GM19468 (cell line): ENCODE measurements around the gene SYT3.
"Not testable (repeated sequence)": the region's sequence is repeated elsewhere in the genome, so short reads cannot be mapped to it uniquely, and the experiment has no call there.

Source experiments
- ATAC-seq: cut with Tn5 transposase; IDR thresholded peaks from one replicate; pipeline ENCODE4 v1.9.1; 2021; ENCODE audit warnings: mild to moderate bottlenecking, moderate library complexity, moderate number of reproducible peaks; ENCODE audit not compliant: unreplicated experiment; ENCODE audit errors: extremely low read depth

SYT3 gene

DNA sequence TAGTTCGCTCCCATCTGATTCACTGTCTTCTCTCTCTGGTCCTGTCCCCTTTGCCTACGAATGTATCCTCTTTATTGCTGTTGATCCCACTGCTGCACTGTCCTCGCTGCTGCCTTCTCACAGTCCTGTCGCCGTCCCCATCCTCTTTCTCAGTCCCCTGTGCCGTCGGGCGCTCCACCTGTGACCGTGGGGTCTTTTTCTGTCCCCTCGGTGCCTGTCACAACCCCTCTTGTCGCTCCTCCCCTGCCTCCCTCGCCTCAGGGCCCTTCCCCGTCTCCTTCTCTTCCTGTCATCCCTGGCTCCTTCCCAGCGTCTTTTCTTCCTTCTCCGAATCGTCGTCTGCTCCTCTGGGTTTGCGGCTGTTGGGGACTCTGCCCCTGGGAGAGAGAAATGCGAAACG is 32.3 kb downstream of the SYT3 start:
- no peak for ATAC-seq

- ATAC-seq = not testable (repeated sequence)
Observed at GRCh38 chr19:50606059-50606836, 33.4 kb downstream of the SYT3 start.

DNA sequence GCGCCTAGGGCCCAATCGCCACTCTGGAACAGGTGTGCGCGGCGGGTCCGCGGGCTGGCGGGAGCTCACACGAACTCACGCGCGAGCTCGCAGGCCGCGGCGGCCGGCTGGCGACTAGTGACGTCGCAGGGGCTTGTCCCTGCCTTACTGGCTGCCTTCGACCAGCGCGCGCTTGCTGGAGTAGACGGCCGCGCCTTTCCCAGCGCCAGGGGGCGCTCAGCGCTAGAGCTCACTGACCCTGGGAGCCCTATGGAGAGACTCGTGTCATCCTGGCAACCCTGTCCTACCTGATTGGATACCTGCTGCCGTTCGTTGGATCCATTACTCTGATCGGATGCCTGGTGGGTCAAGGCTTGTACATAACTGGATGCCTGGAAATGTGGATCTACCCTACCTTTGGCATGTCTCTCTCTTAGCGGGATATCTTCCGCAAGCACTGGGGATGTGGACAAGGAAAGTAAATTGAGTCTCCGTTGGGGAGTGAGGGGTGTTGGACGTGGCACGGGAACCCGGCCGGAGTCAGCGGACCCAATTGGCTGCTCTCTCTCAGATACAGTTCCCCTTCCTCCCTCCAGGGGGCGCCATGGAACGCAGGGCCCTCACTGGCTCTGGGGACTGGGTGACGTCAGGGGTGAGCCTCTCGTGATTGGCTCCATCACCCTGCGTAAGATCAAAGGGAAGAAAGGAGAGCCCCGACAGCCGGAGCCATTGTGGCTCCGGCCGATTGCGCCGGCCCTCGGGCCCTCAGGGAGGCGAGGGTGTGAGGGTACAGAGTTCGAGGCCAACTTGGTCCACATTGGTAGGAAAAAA is 35.2 kb downstream of the SYT3 start:
- not testable (repeated sequence) for ATAC-seq

DNA sequence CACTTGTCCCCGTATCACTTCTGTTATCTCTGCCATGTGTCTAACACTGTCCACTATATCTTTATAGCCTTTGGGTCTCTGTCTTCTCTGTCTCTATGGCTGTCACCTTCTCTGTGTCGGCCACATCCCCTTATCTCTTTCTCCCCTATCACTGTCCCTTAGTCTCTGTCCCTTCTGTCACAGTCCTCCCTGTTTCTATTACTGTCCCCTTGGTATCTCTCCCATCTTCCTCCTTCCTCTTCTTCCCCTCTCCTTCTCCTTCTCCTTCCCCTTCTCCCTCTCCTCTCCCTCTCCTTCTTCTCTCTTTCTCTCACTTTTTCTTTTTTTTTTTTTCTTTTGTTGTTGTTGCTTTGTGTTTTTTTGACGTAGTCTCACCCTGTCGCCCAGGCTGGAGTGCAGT is 36.7 kb downstream of the SYT3 start:
- ATAC-seq = no peak

- ATAC-seq = no peak
Observed at GRCh38 chr19:50602496-50602895, 37.2 kb downstream of the SYT3 start.

DNA sequence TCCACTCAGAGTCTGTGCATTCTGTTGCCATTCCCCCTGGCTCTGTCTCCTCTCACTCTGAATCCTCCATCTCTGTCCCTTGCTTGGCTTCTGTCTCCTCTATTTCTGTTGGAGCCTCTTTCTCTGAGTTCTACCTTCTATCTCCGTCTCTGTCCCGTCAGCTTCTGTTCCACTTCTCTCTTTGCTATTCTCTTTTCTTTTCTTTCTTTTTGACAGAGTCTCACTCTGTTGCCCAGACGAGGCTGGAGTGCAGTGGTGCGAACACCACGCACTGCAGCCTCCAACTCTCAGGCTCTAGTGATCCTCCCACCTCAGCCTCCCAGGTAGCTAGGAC is 37.6 kb downstream of the SYT3 start:
- no peak for ATAC-seq

DNA sequence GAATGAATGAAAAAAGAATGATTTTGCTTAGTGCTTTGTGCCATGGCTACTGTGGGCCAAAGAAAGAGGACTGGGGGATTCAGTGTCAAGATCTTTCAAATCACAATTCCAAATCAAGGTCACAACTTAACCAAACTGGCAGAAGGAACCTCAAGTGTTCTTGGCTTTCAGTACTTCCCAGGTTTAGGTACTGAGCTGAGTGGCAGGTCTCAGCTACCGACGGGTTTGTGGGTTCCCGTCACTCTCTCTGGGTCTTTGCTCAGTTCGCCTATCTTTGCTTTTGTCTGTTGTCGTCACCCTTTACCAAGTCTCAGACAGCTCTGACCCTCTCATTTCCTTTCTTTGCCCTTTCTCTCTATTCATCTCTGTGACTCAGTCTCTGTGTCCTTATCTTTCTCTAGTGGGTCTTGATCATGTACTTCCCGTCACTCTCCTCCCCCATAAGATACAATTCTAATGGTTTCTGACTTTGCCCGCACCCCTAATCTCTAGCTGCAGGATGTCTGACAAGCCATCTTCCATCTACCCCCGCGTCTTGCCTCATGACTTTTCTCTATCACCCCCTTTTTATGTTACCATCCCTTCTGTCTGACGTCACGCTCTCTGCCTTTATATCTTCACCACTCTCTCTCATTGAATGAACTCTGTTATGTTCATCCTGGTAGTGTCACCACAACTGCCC is 38.1 kb downstream of the SYT3 start:
- ATAC-seq = no peak

DNA sequence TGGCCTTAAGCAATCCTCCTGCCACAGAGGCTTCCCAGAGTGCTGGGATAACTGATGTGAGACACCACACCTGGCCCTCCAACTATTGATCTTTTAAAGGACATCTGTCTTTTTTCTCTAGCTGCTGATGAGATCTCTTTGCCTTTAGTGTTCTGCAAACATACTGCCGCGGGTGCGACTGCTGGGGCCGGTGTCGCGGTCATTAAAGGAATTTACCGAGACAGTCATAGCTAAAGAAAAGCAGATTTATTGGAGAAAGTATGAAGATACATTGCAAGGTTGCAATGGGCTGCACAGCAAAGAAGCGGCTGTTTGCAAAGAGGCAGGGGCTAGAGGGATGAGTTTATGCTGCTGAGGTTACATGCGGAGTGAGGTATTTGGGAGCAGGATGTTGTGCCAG is 40.3 kb downstream of the SYT3 start:
- no peak for ATAC-seq

DNA sequence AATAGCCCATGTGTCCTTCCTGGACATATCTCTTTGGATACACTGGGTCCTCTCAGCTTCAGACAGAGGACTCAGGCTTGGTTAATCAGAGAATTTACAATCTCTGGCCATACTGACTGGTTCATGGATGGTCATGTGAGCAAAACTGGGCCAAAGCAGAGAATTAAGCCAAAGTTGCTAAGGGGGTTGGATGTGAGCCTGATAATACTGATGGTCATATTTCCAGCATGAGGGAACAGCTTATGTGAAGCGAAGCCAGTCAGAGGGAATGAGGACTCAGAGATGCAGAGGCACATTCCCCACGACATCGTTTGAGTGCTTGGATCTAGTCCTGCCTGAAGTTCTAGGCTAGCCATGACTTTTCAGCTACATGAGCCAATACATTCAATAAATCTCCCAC is 49.5 kb downstream of the SYT3 start:
- no peak for ATAC-seq

DNA sequence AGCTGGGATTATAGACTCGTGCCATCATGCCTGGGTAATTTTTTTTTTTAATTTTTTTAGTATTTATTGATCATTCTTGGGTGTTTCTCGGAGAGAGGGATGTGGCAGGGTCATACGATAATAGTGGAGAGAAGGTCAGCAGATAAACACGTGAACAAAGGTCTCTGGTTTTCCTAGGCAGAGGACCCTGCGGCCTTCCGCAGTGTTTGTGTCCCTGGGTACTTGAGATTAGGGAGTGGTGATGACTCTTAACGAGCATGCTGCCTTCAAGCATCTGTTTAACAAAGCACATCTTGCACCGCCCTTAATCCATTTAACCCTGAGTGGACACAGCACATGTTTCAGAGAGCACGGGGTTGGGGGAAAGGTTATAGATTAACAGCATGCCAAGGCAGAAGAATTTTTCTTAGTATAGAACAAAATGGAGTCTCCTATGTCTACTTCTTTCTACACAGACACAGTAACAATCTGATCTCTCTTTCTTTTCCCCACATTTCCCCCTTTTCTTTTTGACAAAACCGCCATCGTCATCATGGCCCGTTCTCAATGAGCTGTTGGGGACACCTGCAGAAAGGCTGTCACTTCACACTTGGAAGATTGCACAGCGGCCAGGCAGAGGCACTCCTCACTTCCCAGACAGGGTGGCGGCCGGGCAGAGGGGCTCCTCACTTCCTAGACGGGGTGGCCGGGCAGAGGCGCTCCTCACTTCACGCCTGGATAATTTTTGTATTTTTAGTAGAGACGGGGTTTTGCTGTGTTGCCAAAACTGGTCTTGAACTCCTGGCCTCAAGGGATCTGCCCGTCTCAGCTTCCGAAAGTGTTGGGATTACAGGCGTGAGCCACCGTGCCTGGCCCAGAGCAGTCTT is 57.7 kb downstream of the SYT3 start:
- ATAC-seq = not testable (repeated sequence)

- ATAC-seq = no peak
Observed at GRCh38 chr19:50580970-50581634, 58.6 kb downstream of the SYT3 start.

DNA sequence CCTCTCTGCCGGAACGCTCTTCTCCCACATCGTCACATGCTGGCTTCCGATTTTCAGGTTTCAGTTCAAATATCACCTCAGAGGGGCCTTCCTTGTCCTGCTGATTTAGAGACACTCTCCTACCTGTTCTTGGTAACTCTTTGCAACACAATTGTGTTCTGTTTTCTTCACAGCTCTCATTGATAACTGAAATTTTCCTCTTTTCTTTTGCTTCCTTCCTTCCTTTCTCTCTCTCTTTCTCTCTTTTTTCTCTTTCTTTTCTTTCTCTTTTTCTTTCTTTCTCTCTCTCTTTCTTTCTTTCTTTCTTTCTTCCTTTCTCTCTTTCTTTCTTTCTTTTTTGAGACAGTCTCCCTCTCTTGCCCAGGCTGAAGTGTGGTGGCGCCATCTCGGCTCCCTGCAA is 59.4 kb downstream of the SYT3 start:
- ATAC-seq = no peak

- ATAC-seq = not testable (repeated sequence)
Observed at GRCh38 chr19:50576769-50577168, 62.9 kb downstream of the SYT3 start.

GRCh38 chr19:50573741-50574461 is 65.8 kb downstream of the SYT3 start:
- no peak for ATAC-seq
